Endothelial cell of umbilical vein (primary cell): ENCODE measurements around the gene SLC52A1. TPM values are rescaled to one million over a fixed set of nuclear protein-coding genes. Genes with fewer than 3 reads are reported as not detected.

ENCODE experiments used
- BruUV-seq: library from RNA; stranded (reverse); fragments of 400-500 nt; replicated peaks from 2 replicates; lab custom pipeline; 2021; lab: Mats Ljungman, UMichigan
- CTCF ChIA-PET: fragments of 300-600, 350-600 bp; sonication (Branson Sonifier 250); formaldehyde crosslinking; loops from one replicate; lab custom pipeline; 2021; ENCODE audit warnings: antibody characterized with exemption, inconsistent platforms; lab: Charles Lee
- POLR2A ChIA-PET: fragments of 300-600, 350-600 bp; sonication (Branson Sonifier 250); formaldehyde crosslinking; loops from one replicate; lab custom pipeline; 2021; ENCODE audit warnings: antibody characterized with exemption, inconsistent platforms; lab: Charles Lee
- DNase-seq: peaks from one replicate; pipeline ENCODE4 v3.0.0-alpha.2; 2011; ENCODE audit warnings: low read depth, low spot score
- FAIRE-seq: peaks from 2 replicates; lab custom pipeline; 2011; peaks lifted over from hg19 to GRCh38; lab: Jason Lieb, UNC
- H2AFZ ChIP-seq: 2 replicates; pipeline ENCODE4 v1.6.0; 2012; ENCODE audit warnings: low read depth, low read length, control low read depth, inconsistent platforms
- H3K27ac ChIP-seq: 2 replicates; pipeline ENCODE4 v1.5.1; 2011; ENCODE audit warnings: low read depth, mild to moderate bottlenecking, control low read depth, low read length, moderate library complexity; ENCODE audit not compliant: insufficient read depth
- H3K27me3 ChIP-seq, 2 experiments: 2 replicates each; pipeline versions ENCODE4 v1.6.0 to v1.6.1; 2011; ENCODE audit warnings: low read length in 2 of 2, mixed read lengths in 1 of 2; ENCODE audit not compliant: control insufficient read depth in 2 of 2, insufficient read depth in 2 of 2
- H3K36me3 ChIP-seq, 2 experiments: 2 replicates in 1 of 2; 3 replicates in 1 of 2; pipeline ENCODE4 v1.5.1; 2011; ENCODE audit warnings: low read length in 2 of 2, mild to moderate bottlenecking in 1 of 2, moderate library complexity in 1 of 2; ENCODE audit not compliant: control insufficient read depth in 2 of 2, insufficient read depth in 2 of 2; ENCODE audit errors: extremely low read depth in 1 of 2
- H3K4me1 ChIP-seq: 3 replicates; pipeline ENCODE4 v1.5.1; 2011; ENCODE audit warnings: mild to moderate bottlenecking, low read length; ENCODE audit not compliant: control insufficient read depth, insufficient read depth; ENCODE audit errors: extremely low read depth
- H3K4me2 ChIP-seq: 2 replicates; pipeline ENCODE4 v1.6.1; 2011; ENCODE audit warnings: low read length, control low read depth, mixed read lengths; ENCODE audit not compliant: insufficient read depth
- H3K4me3 ChIP-seq, 3 experiments: fragments of 200-600 bp in 1 of 3; sonication (generic), shearing (Covaris generic) in 1 of 3; replicated peaks in 1 of 3; 2 replicates each; pipeline ENCODE4 v1.5.1; 2011 to 2016; ENCODE audit warnings: control low read depth in 3 of 3, low read length in 3 of 3, mild to moderate bottlenecking in 2 of 3, inconsistent platforms in 1 of 3, low read depth in 1 of 3, moderate library complexity in 1 of 3; ENCODE audit not compliant: insufficient read depth in 1 of 3
- H3K79me2 ChIP-seq: 2 replicates; pipeline ENCODE4 v1.6.0; 2012; ENCODE audit warnings: low read length, inconsistent platforms; ENCODE audit not compliant: control insufficient read depth, insufficient read depth
- H3K9ac ChIP-seq: replicated peaks from 2 replicates; pipeline ENCODE3; 2011; ENCODE audit warnings: low read length, control low read depth; ENCODE audit not compliant: insufficient read depth; ENCODE audit errors: extremely low read depth
- H3K9me1 ChIP-seq: replicated peaks from 3 replicates; pipeline ENCODE4 v1.6.0; 2011; ENCODE audit warnings: mild to moderate bottlenecking, low read length; ENCODE audit not compliant: control insufficient read depth, insufficient read depth; ENCODE audit errors: extremely low read depth
- H3K9me3 ChIP-seq: replicated peaks from 2 replicates; pipeline ENCODE4 v1.5.1; 2012; ENCODE audit warnings: low read length, inconsistent platforms; ENCODE audit not compliant: control insufficient read depth, insufficient read depth
- H4K20me1 ChIP-seq: replicated peaks from 2 replicates; pipeline ENCODE3; 2011; ENCODE audit warnings: mild to moderate bottlenecking, low read length; ENCODE audit not compliant: control insufficient read depth, insufficient read depth; ENCODE audit errors: extremely low read depth
- EZH2 ChIP-seq: IDR thresholded peaks from 2 replicates; pipeline ENCODE4 v1.6.1; 2012; ENCODE audit warnings: borderline replicate concordance, low read depth, mild to moderate bottlenecking, moderate library complexity, low read length, inconsistent platforms; ENCODE audit not compliant: severe bottlenecking
- FOS ChIP-seq: IDR thresholded peaks from 2 replicates; pipeline ENCODE4 v1.6.1; 2011; ENCODE audit warnings: mild to moderate bottlenecking, low read length, moderate library complexity, borderline replicate concordance; ENCODE audit not compliant: insufficient read depth
- JUN ChIP-seq: IDR thresholded peaks from 2 replicates; pipeline ENCODE4 v1.6.1; 2011; ENCODE audit warnings: borderline replicate concordance, low read depth; ENCODE audit not compliant: insufficient read length, insufficient read depth
- MYC ChIP-seq: IDR thresholded peaks from one replicate; pipeline ENCODE4 v1.6.1; 2011; ENCODE audit warnings: mild to moderate bottlenecking, low read depth, low read length
- dilution Hi-C: fragments of 300-500 bp; cut with MboI; formaldehyde crosslinking; loops from one replicate; pipeline ENCODE4 v1.15.0; 2019; ENCODE audit warnings: low sequenced_read_pairs; ENCODE audit not compliant: extremely low pct_ligation_motif_present
- intact Hi-C: fragments of 100-400 bp; cut with micrococcal nuclease; formaldehyde crosslinking; loops from one replicate; pipeline ENCODE4 v1.10.0; 2022
- polyA plus RNA-seq, 4 experiments: library from polyadenylated mRNA; depleted of rRNA in 3 of 4; stranded (reverse) in 3 of 4; unstranded in 1 of 4; fragments of >200 nt; gene quantifications; 2 replicates each; pipeline versions ENCODE4 v1.2.1 to v1.2.3, GENCODE V29; 2011 to 2012; ENCODE audit warnings: missing spikeins in 1 of 4
- total RNA-seq: library from RNA; stranded (reverse); gene quantifications from 2 replicates; pipeline ENCODE4 v1.2.3, GENCODE V29; 2021
- TF ChIP-seq, protein P1 (sequence below): IDR thresholded peaks from 2 replicates; pipeline ENCODE4 v1.6.1; 2011; ENCODE audit not compliant: insufficient read depth, insufficient read length
- TF ChIP-seq, protein P2 (sequence below), 2 donors: IDR thresholded peaks; 1 replicate in 1 of 2; 2 replicates in 1 of 2; pipeline ENCODE4 v1.5.1; 2011; ENCODE audit warnings: low read length in 2 of 2, mild to moderate bottlenecking in 2 of 2, moderate library complexity in 2 of 2, control low read depth in 1 of 2, inconsistent platforms in 1 of 2, low read depth in 1 of 2; ENCODE audit not compliant: insufficient read depth in 1 of 2; ENCODE audit errors: extremely low read depth in 1 of 2

SLC52A1 gene
- total and polyA plus RNA-seq, 2 donors (not counting 3 experiments of a cell fraction or from before 2014, with no cell fraction given): 0.04 TPM; not detected in 1

DNA sequence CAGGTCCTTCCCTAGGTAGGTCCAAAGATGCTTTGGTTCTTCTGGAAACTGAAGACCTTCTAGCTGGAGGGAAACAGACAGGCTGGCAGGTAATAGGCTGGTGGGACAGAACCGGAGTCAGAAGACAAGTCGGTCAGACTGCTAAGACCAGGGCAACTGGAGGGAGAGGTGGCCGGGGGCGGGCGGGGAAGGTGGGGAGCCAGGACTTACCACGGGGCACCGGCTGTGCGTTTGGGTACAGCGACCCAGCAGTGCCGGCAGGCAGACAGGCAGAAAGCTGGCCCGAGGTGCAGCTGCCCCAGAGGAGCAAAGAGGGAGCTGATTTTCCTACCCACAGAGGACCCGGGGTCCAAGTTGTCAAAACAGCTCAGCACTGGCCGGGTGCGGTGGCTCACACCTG is 575 bp downstream of the SLC52A1 start:
- DNase-seq (no peak), FAIRE-seq (no peak)
- H4K20me1 ChIP-seq: no peaks in the 10 kb centered on the region
- peaks cover 5% of the 10 kb centered on the region for H3K4me1 ChIP-seq
- H3K9ac ChIP-seq: no peak overlapping the region
- H3K9me3 ChIP-seq: no peaks in the 10 kb centered on the region
- H3K36me3 ChIP-seq: no peaks in the 10 kb centered on the region
- intact Hi-C loops (no loop called here), dilution Hi-C loops (no loop called here)
- no TSS peak for BruUV-seq
- no peaks in the 10 kb centered on the region for H3K9me1 ChIP-seq
- H3K4me3 ChIP-seq: no peak overlapping the region
- no peak overlapping the region for H2AFZ ChIP-seq
- CTCF ChIA-PET: interaction anchor here (1.3 to 4.7 kb wide), 3 partner anchors 9 to 27 kb away, joined by 4 to 23 read pairs (median 5); no protein-coding TSS in a partner anchor
- TF ChIP-seq, protein P1, sequence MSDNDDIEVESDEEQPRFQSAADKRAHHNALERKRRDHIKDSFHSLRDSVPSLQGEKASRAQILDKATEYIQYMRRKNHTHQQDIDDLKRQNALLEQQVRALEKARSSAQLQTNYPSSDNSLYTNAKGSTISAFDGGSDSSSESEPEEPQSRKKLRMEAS: no peak
- no peak for TF ChIP-seq EZH2
- no peak for TF ChIP-seq FOS
- no peak for TF ChIP-seq JUN
- TF ChIP-seq MYC: no peak
- TF ChIP-seq, protein P2, sequence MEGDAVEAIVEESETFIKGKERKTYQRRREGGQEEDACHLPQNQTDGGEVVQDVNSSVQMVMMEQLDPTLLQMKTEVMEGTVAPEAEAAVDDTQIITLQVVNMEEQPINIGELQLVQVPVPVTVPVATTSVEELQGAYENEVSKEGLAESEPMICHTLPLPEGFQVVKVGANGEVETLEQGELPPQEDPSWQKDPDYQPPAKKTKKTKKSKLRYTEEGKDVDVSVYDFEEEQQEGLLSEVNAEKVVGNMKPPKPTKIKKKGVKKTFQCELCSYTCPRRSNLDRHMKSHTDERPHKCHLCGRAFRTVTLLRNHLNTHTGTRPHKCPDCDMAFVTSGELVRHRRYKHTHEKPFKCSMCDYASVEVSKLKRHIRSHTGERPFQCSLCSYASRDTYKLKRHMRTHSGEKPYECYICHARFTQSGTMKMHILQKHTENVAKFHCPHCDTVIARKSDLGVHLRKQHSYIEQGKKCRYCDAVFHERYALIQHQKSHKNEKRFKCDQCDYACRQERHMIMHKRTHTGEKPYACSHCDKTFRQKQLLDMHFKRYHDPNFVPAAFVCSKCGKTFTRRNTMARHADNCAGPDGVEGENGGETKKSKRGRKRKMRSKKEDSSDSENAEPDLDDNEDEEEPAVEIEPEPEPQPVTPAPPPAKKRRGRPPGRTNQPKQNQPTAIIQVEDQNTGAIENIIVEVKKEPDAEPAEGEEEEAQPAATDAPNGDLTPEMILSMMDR (IDR thresholded peaks at IDR 0.05; ENCODE audit: extremely low read depth in 1 of 2, insufficient read depth in 1 of 2, low read depth in 1 of 2, low read length in 2 of 2): no peak
- POLR2A ChIA-PET: no interaction called here
- peaks cover 2% of the 10 kb centered on the region in 2 experiments for H3K27me3 ChIP-seq
- no peaks in the 10 kb centered on the region for H3K79me2 ChIP-seq
- no peak overlapping the region for H3K4me2 ChIP-seq
- H3K27ac ChIP-seq: no peak overlapping the region
